OCI-LY7 (cell line): ENCODE results near the gene ZMIZ1. TPM values are rescaled to one million over a fixed set of nuclear protein-coding genes. Genes with fewer than 3 reads are reported as not detected.

Experiments used
- BruUV-seq: library from RNA; stranded (reverse); fragments of 400-500 nt; replicated peaks from 2 replicates; lab custom pipeline; 2021; lab: Mats Ljungman, UMichigan
- CTCF ChIA-PET: fragments of 300-600 bp; sonication (Branson Sonifier 250); formaldehyde crosslinking; loops from one replicate; lab custom pipeline; 2022; ENCODE audit warnings: antibody characterized with exemption; ENCODE audit not compliant: unreplicated experiment; lab: Charles Lee
- POLR2A ChIA-PET: fragments of 300-600 bp; sonication (Branson Sonifier 250); formaldehyde crosslinking; loops from one replicate; lab custom pipeline; 2022; ENCODE audit warnings: antibody characterized with exemption; lab: Charles Lee
- DNase-seq: peaks from one replicate; pipeline ENCODE4 v3.0.0-alpha.2; 2015; ENCODE audit warnings: low spot score
- H2AFZ ChIP-seq: fragments of 200-600 bp; sonication (generic), shearing (Covaris generic); 2 replicates; pipeline ENCODE4 v1.6.1; 2014; ENCODE audit warnings: mild to moderate bottlenecking, antibody characterized with exemption, low read length, moderate library complexity
- H3K27ac ChIP-seq: fragments of 200-600 bp; sonication (generic); 2 replicates; pipeline ENCODE4 v1.5.1; 2014; ENCODE audit warnings: mixed run types, low read depth, mild to moderate bottlenecking, moderate library complexity, low read length, inconsistent platforms; ENCODE audit not compliant: poor library complexity, severe bottlenecking
- H3K36me3 ChIP-seq: fragments of 200-600 bp; sonication (generic); 2 replicates; pipeline ENCODE4 v1.6.1; 2014; ENCODE audit warnings: mild to moderate bottlenecking, antibody characterized with exemption, low read length, moderate library complexity, mixed read lengths; ENCODE audit not compliant: insufficient read depth
- H3K4me1 ChIP-seq: fragments of 200-600 bp; sonication (generic); 2 replicates; pipeline ENCODE4 v1.5.1; 2014; ENCODE audit warnings: mild to moderate bottlenecking, low read length; ENCODE audit not compliant: insufficient read depth, poor library complexity, severe bottlenecking
- H3K4me2 ChIP-seq: fragments of 200-600 bp; sonication (generic); 2 replicates; pipeline ENCODE4 v1.6.1; 2014; ENCODE audit warnings: mild to moderate bottlenecking, low read length
- H3K4me3 ChIP-seq: fragments of 200-600 bp; sonication (generic); 2 replicates; pipeline ENCODE4 v1.5.1; 2014; ENCODE audit warnings: mild to moderate bottlenecking, low read depth, low read length; ENCODE audit not compliant: poor library complexity, severe bottlenecking
- H3K79me2 ChIP-seq: fragments of 200-600 bp; sonication (generic); 2 replicates; pipeline ENCODE4 v1.6.1; 2016; ENCODE audit warnings: low read depth, mild to moderate bottlenecking, low read length, moderate library complexity, mixed read lengths; ENCODE audit not compliant: insufficient read depth
- H3K9me2 ChIP-seq: fragments of 200-600 bp; sonication (generic); 2 replicates; pipeline ENCODE4 v1.6.1; 2016; ENCODE audit warnings: mild to moderate bottlenecking, low read length, mixed read lengths; ENCODE audit not compliant: insufficient read depth
- H3K9me3 ChIP-seq: fragments of 200-600 bp; sonication (generic); 2 replicates; pipeline ENCODE4 v1.6.1; 2014; ENCODE audit warnings: mild to moderate bottlenecking, mixed run types, low read length, mixed read lengths
- H4K20me1 ChIP-seq: fragments of 200-600 bp; sonication (generic); 2 replicates; pipeline ENCODE4 v1.6.1; 2014; ENCODE audit warnings: mild to moderate bottlenecking, antibody characterized with exemption, low read length, moderate library complexity, mixed read lengths; ENCODE audit not compliant: insufficient read depth
- CTCF ChIP-seq: fragments of 200-600 bp; sonication (generic); conservative IDR thresholded peaks from 2 replicates; pipeline ENCODE4 v1.5.1; 2014; ENCODE audit warnings: mild to moderate bottlenecking, antibody characterized with exemption, low read length, moderate library complexity, mixed read lengths
- EZH2phosphoT487 ChIP-seq: fragments of 200-600 bp; sonication (generic); IDR thresholded peaks from 2 replicates; pipeline ENCODE4 v1.6.1; 2018; ENCODE audit warnings: low read depth, borderline replicate concordance, mild to moderate bottlenecking, mixed run types, antibody characterized with exemption, low read length, moderate library complexity, mixed read lengths
- intact Hi-C: fragments of 100-400 bp; cut with micrococcal nuclease; formaldehyde crosslinking; loops from one replicate; pipeline ENCODE4 v1.10.0; 2022; ENCODE audit not compliant: unreplicated experiment
- total RNA-seq, 2 experiments: library from RNA; depleted of rRNA in 1 of 2; stranded (reverse); fragments of >200 nt in 1 of 2; shearing (Covaris generic) in 1 of 2; gene quantifications; 2 replicates each; pipeline ENCODE4 v1.2.3, GENCODE V29; 2014 to 2022

Gene ZMIZ1
- total RNA-seq, 2 experiments from 2014 or later, result 20.4 to 66.9 TPM

GRCh38 chr10:79244841-79245504 is 176.2 kb downstream of the ZMIZ1 start:
- H3K9me2 ChIP-seq, result no peaks in the 10 kb centered on the region
- TF ChIP-seq EZH2phosphoT487 (no peak), CTCF (no peak)
- H2AFZ ChIP-seq, result no peak overlapping the region; the same call in 1 of the 2 replicates
- peaks cover 72% of the 10 kb centered on the region for H3K4me1 ChIP-seq
- H3K79me2 ChIP-seq, result peaks cover 61% of the 10 kb centered on the region
- peak overlapping the region; percentile 76 for H3K4me3 ChIP-seq
- H3K9me3 ChIP-seq, result no peaks in the 10 kb centered on the region
- ChIA-PET POLR2A (interaction anchor here (0.5 to 1.7 kb wide), 10 partner anchors 11 to 1191 kb away, joined by 3 to 10 read pairs (median 4); no protein-coding TSS in a partner anchor), CTCF (interaction anchor here (0.6 to 0.9 kb wide), 2 partner anchors 16 to 34 kb away, joined by 3 read pairs; no protein-coding TSS in a partner anchor)
- intact Hi-C loops, result loop anchor here (5.0 to 10.0 kb wide), 3 partner anchors 108 to 1220 kb away; partner anchors contain the start of gene ANXA11
- BruUV-seq, result TSS peak; percentile 56
- peaks cover 1% of the 10 kb centered on the region; the same call in 1 of the 2 replicates for H4K20me1 ChIP-seq
- H3K27ac ChIP-seq, result peak overlapping the region; percentile 90
- DNase-seq, result peak; percentile 86
- H3K36me3 ChIP-seq, result peaks cover 7% of the 10 kb centered on the region; the same call in 1 of the 2 replicates
- peak overlapping the region; percentile 90 for H3K4me2 ChIP-seq

- ChIA-PET POLR2A (interaction anchor here (1.2 to 1.7 kb wide), 4 partner anchors 16 to 41 kb away, joined by 4 to 10 read pairs (median 4); no protein-coding TSS in a partner anchor), CTCF (interaction anchor here (0.9 kb wide), 1 partner anchor 16 kb away, joined by 3 read pairs; no protein-coding TSS in a partner anchor)
- H3K79me2 ChIP-seq, result peaks cover 68% of the 10 kb centered on the region
- no peaks in the 10 kb centered on the region for H3K9me2 ChIP-seq
- H3K27ac ChIP-seq, result peak overlapping the region; percentile 90
- TF ChIP-seq EZH2phosphoT487 (no peak), CTCF (no peak)
- intact Hi-C loops, result loop anchor here (10.0 kb wide), 2 partner anchors 959 to 1219 kb away; partner anchors contain the start of gene ANXA11
- H3K4me3 ChIP-seq, result peak overlapping the region; percentile 76
- H3K4me1 ChIP-seq, result peaks cover 79% of the 10 kb centered on the region
- H4K20me1 ChIP-seq, result peaks cover 4% of the 10 kb centered on the region; the same call in 1 of the 2 replicates
- DNase-seq, result no peak
- H3K9me3 ChIP-seq, result no peaks in the 10 kb centered on the region
- peak overlapping the region; percentile 90 for H3K4me2 ChIP-seq
- no peak overlapping the region for H2AFZ ChIP-seq
- peaks cover 7% of the 10 kb centered on the region; the same call in 1 of the 2 replicates for H3K36me3 ChIP-seq
- BruUV-seq, result no TSS peak
Observed at GRCh38 chr10:79245539-79246208, 176.9 kb downstream of the ZMIZ1 start.
